ENCODE measurements around the gene AGAP1. TPM values are rescaled to one million over a fixed set of nuclear protein-coding genes. Genes with fewer than 3 reads are reported as not detected.
"Not testable (repeated sequence)": the region's sequence is repeated elsewhere in the genome, so short reads cannot be mapped to it uniquely, and the experiment has no call there.

Gene AGAP1
- total and polyA plus RNA-seq, 4 donors, result 36.1 to 79.4 (median 52.6) TPM

DNA sequence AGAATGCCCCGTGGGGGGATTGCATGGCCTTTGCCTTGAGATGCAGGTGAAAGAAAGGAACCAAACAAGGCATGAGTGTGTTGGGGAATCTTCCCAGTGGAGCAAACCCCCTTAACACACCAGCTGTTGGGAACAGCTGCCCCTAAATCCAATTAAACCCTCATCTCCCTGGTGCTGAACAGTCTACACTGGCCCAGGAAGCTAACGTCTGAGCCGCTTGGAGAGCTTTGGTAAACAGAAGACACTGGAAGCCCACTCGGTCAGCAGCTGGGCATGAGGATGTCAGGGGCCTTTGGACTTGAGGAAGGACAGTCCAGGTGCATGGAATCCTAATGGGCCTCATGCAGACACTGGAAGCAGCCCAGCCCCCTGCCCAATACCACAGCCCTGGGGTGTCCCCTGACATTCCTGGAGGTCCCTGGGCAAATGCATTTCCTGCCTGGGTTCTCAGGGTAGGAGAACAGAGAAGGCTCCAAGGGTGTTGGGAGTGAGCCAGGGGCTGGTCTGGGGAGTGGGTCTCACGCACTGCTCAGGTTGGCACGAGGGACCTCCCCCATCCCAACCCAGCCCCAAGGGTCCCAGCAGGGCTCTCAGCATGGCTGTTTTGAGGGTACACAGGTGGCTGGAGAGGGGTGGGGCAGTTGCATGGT lies 636.6 kb downstream of the AGAP1 start:
- Histone ChIP-seq H3K9me3 (ENCODE audit: control insufficient read depth, insufficient read depth, low read length) (no peaks in the 10 kb centered on the region), H3K4me1 (ENCODE audit: control insufficient read depth, insufficient read depth, low read length) (no peaks in the 10 kb centered on the region), H3K4me3 (ENCODE audit: low read depth, low read length) (no peak overlapping the region), H3K27ac (ENCODE audit: low read depth, low read length) (no peak overlapping the region), H3K27me3 (ENCODE audit: control insufficient read depth, insufficient read depth, low read length) (no peaks in the 10 kb centered on the region), H3K36me3 (ENCODE audit: control insufficient read depth, insufficient read depth, low read length) (peaks cover 46% of the 10 kb centered on the region)
- WGBS (ENCODE audit: insufficient coverage), result 93% methylated on average over 4 of the region's 6 CpGs
- no peak for DNase-seq (ENCODE audit: low read depth in 4 of 6, low spot score in 6 of 6)

DNA sequence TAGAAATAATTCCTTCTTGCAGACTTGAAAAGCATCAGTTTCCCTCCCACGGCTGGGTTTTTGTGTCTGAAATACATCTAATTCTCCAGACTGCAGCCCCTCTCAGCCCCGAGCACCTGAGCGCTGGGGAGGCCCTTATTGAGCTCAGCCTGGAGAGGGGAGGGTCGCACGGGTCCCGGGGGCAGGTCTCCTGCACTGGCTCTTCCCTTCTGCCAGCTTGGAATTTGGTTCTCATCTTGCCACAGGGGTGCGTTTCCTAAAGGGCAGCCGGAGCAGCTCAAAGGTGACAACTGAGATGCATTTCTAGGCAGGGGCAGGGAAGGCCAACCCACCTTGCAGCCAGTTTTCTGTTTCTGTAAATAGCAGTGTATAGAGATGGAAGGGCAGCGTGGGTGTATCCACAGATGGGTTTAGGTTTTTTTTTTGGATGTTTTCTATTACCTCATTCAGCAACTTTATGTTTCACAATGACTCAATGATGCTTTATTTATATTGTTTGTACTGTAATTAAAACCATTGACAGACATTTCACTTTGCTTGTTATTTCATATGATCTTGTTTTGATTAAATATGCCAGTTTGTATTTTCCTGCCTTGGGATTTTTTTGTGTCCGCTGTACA lies 637.3 kb downstream of the AGAP1 start:
- H3K27me3 ChIP-seq (ENCODE audit: control insufficient read depth, insufficient read depth, low read length), result no peaks in the 10 kb centered on the region
- 82% methylated on average over 9 of the region's 10 CpGs for WGBS (ENCODE audit: insufficient coverage)

DNA sequence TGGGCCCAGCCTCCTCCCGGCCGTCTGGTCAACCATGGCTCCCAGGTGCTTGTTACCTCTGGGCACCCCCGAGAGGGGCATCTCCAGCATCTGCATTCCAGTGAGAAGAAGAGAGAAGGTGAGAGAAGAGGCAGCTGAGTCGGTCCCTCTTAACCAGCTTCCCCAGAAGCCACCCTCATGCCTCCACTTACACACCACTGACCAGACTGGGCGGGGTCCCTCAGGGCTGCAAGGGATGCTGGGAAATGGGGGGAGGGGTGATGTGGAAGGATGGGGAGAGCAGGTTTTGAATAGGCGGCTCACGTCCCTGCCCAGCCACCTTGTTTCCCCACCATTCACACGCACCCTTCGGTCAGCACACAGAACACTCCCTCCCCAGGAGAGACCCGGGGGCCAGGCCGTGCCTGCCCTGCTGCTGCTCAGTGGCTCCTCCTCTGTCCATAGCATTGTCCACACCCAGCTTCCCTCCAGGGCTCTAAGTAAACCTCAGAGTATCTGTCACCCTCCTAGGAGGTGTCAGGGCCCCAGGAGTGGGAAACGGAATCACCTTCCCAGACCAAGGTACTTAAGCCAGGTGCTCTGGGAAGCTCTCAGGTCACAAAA lies 639.7 kb downstream of the AGAP1 start:
- Histone ChIP-seq H3K9me3 (ENCODE audit: control insufficient read depth, insufficient read depth, low read length) (no peaks in the 10 kb centered on the region), H3K27me3 (ENCODE audit: control insufficient read depth, insufficient read depth, low read length) (no peaks in the 10 kb centered on the region), H3K4me1 (ENCODE audit: control insufficient read depth, insufficient read depth, low read length) (peaks cover 11% of the 10 kb centered on the region), H3K27ac (ENCODE audit: low read depth, low read length) (no peak overlapping the region), H3K36me3 (ENCODE audit: control insufficient read depth, insufficient read depth, low read length) (peaks cover 33% of the 10 kb centered on the region), H3K4me3 (ENCODE audit: low read depth, low read length) (no peak overlapping the region)
- 73% methylated on average over 5 of the region's 12 CpGs for WGBS (ENCODE audit: insufficient coverage)
- DNase-seq (ENCODE audit: low read depth in 4 of 6, low spot score in 6 of 6), result no peak

More for the DNA sequence above, 637.3 kb downstream of the AGAP1 start:
- H3K9me3 ChIP-seq (ENCODE audit: control insufficient read depth, insufficient read depth, low read length), result no peaks in the 10 kb centered on the region
- peaks cover under 1% of the 10 kb centered on the region for H3K4me1 ChIP-seq (ENCODE audit: control insufficient read depth, insufficient read depth, low read length)
- H3K4me3 ChIP-seq (ENCODE audit: low read depth, low read length), result no peak overlapping the region
- DNase-seq (ENCODE audit: low read depth in 4 of 6, low spot score in 6 of 6), result no peak
- H3K27ac ChIP-seq (ENCODE audit: low read depth, low read length), result no peak overlapping the region
- H3K36me3 ChIP-seq (ENCODE audit: control insufficient read depth, insufficient read depth, low read length), result peaks cover 45% of the 10 kb centered on the region

DNA sequence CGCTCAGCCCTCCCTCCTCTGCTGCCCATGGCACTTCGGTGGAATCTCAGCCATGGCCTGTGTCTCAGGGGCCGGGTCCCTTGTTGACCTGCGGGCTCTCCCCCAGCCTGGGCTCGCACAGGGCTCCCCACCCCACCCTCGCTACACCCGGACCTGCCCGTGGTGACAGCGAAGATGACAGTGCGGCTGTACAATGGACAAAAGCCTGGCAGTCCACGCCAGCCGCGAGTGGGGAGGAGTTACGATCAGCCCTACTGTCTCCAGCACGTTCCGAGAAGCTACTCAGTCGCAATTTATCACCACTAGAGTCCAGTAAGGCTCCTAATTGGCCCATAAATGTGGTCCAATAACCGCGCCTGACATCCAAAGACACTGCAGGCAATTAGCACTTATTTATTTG lies 642.7 kb downstream of the AGAP1 start:
- Histone ChIP-seq H3K4me1 (ENCODE audit: control insufficient read depth, insufficient read depth, low read length) (peaks cover 11% of the 10 kb centered on the region), H3K9me3 (ENCODE audit: control insufficient read depth, insufficient read depth, low read length) (no peaks in the 10 kb centered on the region), H3K27ac (ENCODE audit: low read depth, low read length) (no peak overlapping the region), H3K27me3 (ENCODE audit: control insufficient read depth, insufficient read depth, low read length) (no peaks in the 10 kb centered on the region), H3K4me3 (ENCODE audit: low read depth, low read length) (no peak overlapping the region), H3K36me3 (ENCODE audit: control insufficient read depth, insufficient read depth, low read length) (peaks cover 20% of the 10 kb centered on the region)
- peak in 1 of 6 donors; percentile 79 for DNase-seq (ENCODE audit: low read depth in 4 of 6, low spot score in 6 of 6)
- 40% methylated on average over 15 of the region's 19 CpGs for WGBS (ENCODE audit: insufficient coverage)

DNA sequence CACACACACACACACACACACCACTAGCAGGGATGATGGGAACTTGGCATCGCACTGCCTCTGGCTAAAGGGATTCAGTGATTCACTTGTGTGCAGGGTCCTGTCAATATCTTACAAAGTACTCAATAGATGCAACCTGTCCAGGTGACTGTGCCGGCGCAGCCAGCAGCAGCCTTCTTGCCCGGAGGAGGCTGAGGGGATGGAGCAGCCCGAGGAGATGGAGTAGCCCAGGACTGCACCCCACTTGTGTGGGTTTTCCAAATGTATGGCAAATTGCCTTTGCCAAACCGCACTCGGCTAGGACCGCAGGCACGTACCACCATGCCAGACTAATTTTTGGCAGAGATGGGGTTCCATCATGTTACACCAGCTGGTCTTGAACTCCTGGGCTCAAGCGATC lies 643.2 kb downstream of the AGAP1 start:
- H3K4me3 ChIP-seq (ENCODE audit: low read depth, low read length), result no peak overlapping the region
- no peak overlapping the region for H3K27ac ChIP-seq (ENCODE audit: low read depth, low read length)
- no peaks in the 10 kb centered on the region for H3K27me3 ChIP-seq (ENCODE audit: control insufficient read depth, insufficient read depth, low read length)
- DNase-seq (ENCODE audit: low read depth in 4 of 6, low spot score in 6 of 6), result no peak
- H3K4me1 ChIP-seq (ENCODE audit: control insufficient read depth, insufficient read depth, low read length), result peaks cover 11% of the 10 kb centered on the region
- H3K36me3 ChIP-seq (ENCODE audit: control insufficient read depth, insufficient read depth, low read length), result peaks cover 16% of the 10 kb centered on the region
- H3K9me3 ChIP-seq (ENCODE audit: control insufficient read depth, insufficient read depth, low read length), result no peaks in the 10 kb centered on the region
- 87% methylated on average over 4 of the region's 10 CpGs for WGBS (ENCODE audit: insufficient coverage)

DNA sequence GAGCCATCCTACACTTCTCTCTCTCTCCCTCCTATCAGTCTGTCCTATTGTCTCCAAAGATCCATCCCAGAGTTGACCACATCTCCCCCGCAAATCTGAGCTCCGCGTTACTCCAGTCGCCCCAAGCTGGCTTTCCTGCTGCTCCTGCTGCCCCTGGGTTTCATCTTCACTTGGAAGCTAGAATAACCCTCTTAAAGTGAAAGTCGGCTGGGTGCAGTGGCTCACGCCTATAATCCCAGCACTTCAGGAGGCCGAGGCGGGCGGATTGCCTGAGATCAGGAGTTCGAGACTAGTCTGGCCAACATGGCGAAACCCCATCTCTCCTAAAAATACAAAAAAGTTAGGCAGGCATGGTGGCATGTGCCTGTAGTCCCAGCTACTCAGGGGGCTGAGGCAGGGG lies 647.8 kb downstream of the AGAP1 start:
- not testable (repeated sequence) for H3K4me3 ChIP-seq (ENCODE audit: low read depth, low read length); H3K27ac ChIP-seq (ENCODE audit: low read depth, low read length); H3K36me3 ChIP-seq (ENCODE audit: control insufficient read depth, insufficient read depth, low read length); DNase-seq (ENCODE audit: low read depth in 4 of 6, low spot score in 6 of 6); H3K9me3 ChIP-seq (ENCODE audit: control insufficient read depth, insufficient read depth, low read length); H3K4me1 ChIP-seq (ENCODE audit: control insufficient read depth, insufficient read depth, low read length); H3K27me3 ChIP-seq (ENCODE audit: control insufficient read depth, insufficient read depth, low read length)
- 91% methylated on average over 10 of the region's 11 CpGs for WGBS (ENCODE audit: insufficient coverage)

DNA sequence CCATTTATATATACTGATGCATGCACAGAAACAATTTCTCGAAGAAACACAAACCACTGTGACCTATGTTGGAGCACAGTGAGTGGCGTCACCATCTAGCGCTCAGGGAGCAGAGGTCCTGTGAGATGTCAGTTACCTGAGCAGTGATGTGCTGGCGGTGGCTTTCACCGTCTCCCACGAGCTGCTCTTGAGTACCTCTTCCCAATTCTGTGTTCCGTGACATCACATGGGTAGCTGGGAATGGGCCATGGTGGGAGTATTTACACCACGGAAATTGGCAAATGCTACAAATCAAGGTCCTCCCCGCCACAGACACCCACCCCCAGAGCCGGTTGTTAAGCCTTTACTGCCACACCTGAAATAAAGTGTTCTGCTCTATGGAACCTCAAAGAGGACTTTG lies 650.0 kb downstream of the AGAP1 start:
- H3K27ac ChIP-seq (ENCODE audit: low read depth, low read length), result no peak overlapping the region
- H3K4me3 ChIP-seq (ENCODE audit: low read depth, low read length), result no peak overlapping the region
- H3K4me1 ChIP-seq (ENCODE audit: control insufficient read depth, insufficient read depth, low read length), result peaks cover 4% of the 10 kb centered on the region
- no peak for DNase-seq (ENCODE audit: low read depth in 4 of 6, low spot score in 6 of 6)
- no peaks in the 10 kb centered on the region for H3K27me3 ChIP-seq (ENCODE audit: control insufficient read depth, insufficient read depth, low read length)
- no peaks in the 10 kb centered on the region for H3K36me3 ChIP-seq (ENCODE audit: control insufficient read depth, insufficient read depth, low read length)
- WGBS (ENCODE audit: insufficient coverage), result 94% methylated on average over 5 of the region's 10 CpGs
- no peaks in the 10 kb centered on the region for H3K9me3 ChIP-seq (ENCODE audit: control insufficient read depth, insufficient read depth, low read length)

DNA sequence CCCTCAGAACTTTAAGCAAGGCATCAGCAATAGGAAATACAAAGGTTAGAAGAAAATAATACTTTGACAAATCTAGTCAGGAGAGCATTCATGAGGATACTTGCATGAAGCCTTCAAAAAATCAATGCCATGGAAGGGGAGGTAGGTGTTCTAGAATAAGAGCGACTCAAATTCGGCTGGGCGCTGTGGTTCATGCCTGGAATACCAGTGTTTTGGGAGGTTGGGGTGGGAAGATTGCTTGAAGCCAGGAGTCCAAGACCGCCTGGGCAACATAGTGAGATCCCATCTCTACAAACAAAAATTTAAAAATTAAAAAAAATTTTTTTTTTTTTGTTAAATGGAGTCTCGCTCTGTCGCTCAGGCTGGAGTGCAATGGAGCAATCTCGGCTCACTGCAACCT lies 652.6 kb downstream of the AGAP1 start:
- 83% methylated on average over 1 of the region's 7 CpGs for WGBS (ENCODE audit: insufficient coverage)
- Histone ChIP-seq H3K4me1 (ENCODE audit: control insufficient read depth, insufficient read depth, low read length) (peaks cover 4% of the 10 kb centered on the region), H3K36me3 (ENCODE audit: control insufficient read depth, insufficient read depth, low read length) (no peaks in the 10 kb centered on the region), H3K27ac (ENCODE audit: low read depth, low read length) (no peak overlapping the region), H3K27me3 (ENCODE audit: control insufficient read depth, insufficient read depth, low read length) (no peaks in the 10 kb centered on the region), H3K9me3 (ENCODE audit: control insufficient read depth, insufficient read depth, low read length) (peaks cover 4% of the 10 kb centered on the region), H3K4me3 (ENCODE audit: low read depth, low read length) (no peak overlapping the region)
- no peak for DNase-seq (ENCODE audit: low read depth in 4 of 6, low spot score in 6 of 6)

DNA sequence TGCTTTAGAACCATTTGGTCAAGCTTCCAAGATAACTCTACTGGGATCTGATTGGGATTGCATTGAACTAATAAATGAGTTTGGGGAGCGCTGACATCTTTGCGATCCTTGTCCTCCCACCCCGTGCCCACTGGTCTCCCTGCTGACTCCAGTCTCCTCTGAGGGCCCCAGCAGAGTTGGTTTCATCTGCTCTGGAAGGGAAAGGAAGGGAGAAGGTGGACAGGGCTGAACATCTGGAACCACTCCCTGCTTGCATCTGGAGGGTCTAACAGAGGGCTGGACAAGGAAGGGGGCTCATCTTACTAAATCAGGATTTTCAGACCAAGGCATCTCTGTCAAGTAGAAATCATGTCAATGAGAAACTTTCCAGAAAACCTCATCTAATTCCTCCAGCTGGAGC lies 661.6 kb downstream of the AGAP1 start:
- peaks cover 6% of the 10 kb centered on the region for H3K4me1 ChIP-seq (ENCODE audit: control insufficient read depth, insufficient read depth, low read length)
- WGBS (ENCODE audit: insufficient coverage), result 72% methylated on average over 3 of the region's 3 CpGs
- H3K9me3 ChIP-seq (ENCODE audit: control insufficient read depth, insufficient read depth, low read length), result peaks cover 4% of the 10 kb centered on the region
- H3K27me3 ChIP-seq (ENCODE audit: control insufficient read depth, insufficient read depth, low read length), result peaks cover 28% of the 10 kb centered on the region
- no peak overlapping the region for H3K27ac ChIP-seq (ENCODE audit: low read depth, low read length)
- H3K36me3 ChIP-seq (ENCODE audit: control insufficient read depth, insufficient read depth, low read length), result no peaks in the 10 kb centered on the region
- DNase-seq (ENCODE audit: low read depth in 4 of 6, low spot score in 6 of 6), result no peak
- H3K4me3 ChIP-seq (ENCODE audit: low read depth, low read length), result no peak overlapping the region

All from spinal cord (tissue), 10 donors.